AG09319 (cell line): ENCODE measurements around the gene CNTN4.

Source experiments
- DNase-seq: peaks from one replicate; pipeline ENCODE4 v3.0.0-alpha.2; 2010; ENCODE audit warnings: low read depth; ENCODE audit errors: extremely low read depth
- TF ChIP-seq, protein P1 (sequence below): IDR thresholded peaks from 2 replicates; pipeline ENCODE4 v1.5.1; 2011; ENCODE audit warnings: low read depth, mild to moderate bottlenecking, inconsistent platforms, low read length, moderate library complexity

CNTN4 gene

GRCh38 chr3:2643606-2644005 is 544.9 kb downstream of the CNTN4 start:
- no peak for DNase-seq
- TF ChIP-seq, protein P1, sequence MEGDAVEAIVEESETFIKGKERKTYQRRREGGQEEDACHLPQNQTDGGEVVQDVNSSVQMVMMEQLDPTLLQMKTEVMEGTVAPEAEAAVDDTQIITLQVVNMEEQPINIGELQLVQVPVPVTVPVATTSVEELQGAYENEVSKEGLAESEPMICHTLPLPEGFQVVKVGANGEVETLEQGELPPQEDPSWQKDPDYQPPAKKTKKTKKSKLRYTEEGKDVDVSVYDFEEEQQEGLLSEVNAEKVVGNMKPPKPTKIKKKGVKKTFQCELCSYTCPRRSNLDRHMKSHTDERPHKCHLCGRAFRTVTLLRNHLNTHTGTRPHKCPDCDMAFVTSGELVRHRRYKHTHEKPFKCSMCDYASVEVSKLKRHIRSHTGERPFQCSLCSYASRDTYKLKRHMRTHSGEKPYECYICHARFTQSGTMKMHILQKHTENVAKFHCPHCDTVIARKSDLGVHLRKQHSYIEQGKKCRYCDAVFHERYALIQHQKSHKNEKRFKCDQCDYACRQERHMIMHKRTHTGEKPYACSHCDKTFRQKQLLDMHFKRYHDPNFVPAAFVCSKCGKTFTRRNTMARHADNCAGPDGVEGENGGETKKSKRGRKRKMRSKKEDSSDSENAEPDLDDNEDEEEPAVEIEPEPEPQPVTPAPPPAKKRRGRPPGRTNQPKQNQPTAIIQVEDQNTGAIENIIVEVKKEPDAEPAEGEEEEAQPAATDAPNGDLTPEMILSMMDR: no peak

- no peak for DNase-seq
- TF ChIP-seq, protein P1: no peak
These were observed 546.3 kb downstream of the CNTN4 start for GRCh38 chr3:2645001-2645400.

- no peak for DNase-seq
- TF ChIP-seq, protein P1: no peak
These were observed 552.1 kb downstream of the CNTN4 start for GRCh38 chr3:2650746-2651145.

- DNase-seq: no peak
- TF ChIP-seq, protein P1: no peak
These were observed 553.7 kb downstream of the CNTN4 start for GRCh38 chr3:2652386-2652785.

- no peak for DNase-seq
- TF ChIP-seq, protein P1: no peak
These were observed 555.0 kb downstream of the CNTN4 start for GRCh38 chr3:2653706-2654105.

- DNase-seq: no peak
- TF ChIP-seq, protein P1: no peak
These were observed 556.6 kb downstream of the CNTN4 start for GRCh38 chr3:2655229-2655701.

- TF ChIP-seq, protein P1: no peak
- no peak for DNase-seq
These were observed 558.4 kb downstream of the CNTN4 start for GRCh38 chr3:2656806-2657777.
